Effector memory CD4-positive, alpha-beta T cell (primary cell): ENCODE data around the gene GTF2B.
"Not testable (repeated sequence)": the region's sequence is repeated elsewhere in the genome, so short reads cannot be mapped to it uniquely, and the experiment has no call there.

Experiments
- DNase-seq, 3 donors: peaks; one replicate each; pipeline ENCODE4 v3.0.0-alpha.2; 2020
- H3K27ac ChIP-seq: 2 replicates; pipeline ENCODE4 v1.7.0; 2013; ENCODE audit warnings: mild to moderate bottlenecking, low read length, moderate library complexity; ENCODE audit not compliant: insufficient read depth, poor library complexity, severe bottlenecking
- H3K27me3 ChIP-seq: replicated peaks from 2 replicates; pipeline ENCODE4 v1.7.0; 2013; ENCODE audit warnings: mild to moderate bottlenecking, low read length; ENCODE audit not compliant: insufficient read depth, control insufficient read depth, poor library complexity, severe bottlenecking
- H3K36me3 ChIP-seq: 2 replicates; pipeline ENCODE4 v1.7.0; 2013; ENCODE audit warnings: mild to moderate bottlenecking, low read length, moderate library complexity; ENCODE audit not compliant: control insufficient read depth, insufficient read depth
- H3K4me1 ChIP-seq: 2 replicates; pipeline ENCODE4 v1.7.0; 2013; ENCODE audit warnings: low read length, mild to moderate bottlenecking; ENCODE audit not compliant: control insufficient read depth, insufficient read depth, poor library complexity, severe bottlenecking
- H3K4me3 ChIP-seq: 2 replicates; pipeline ENCODE4 v1.7.0; 2013; ENCODE audit warnings: low read length, low read depth, mild to moderate bottlenecking; ENCODE audit not compliant: insufficient read depth, poor library complexity, severe bottlenecking
- H3K9me3 ChIP-seq: 2 replicates; pipeline ENCODE4 v1.7.0; 2013; ENCODE audit warnings: mild to moderate bottlenecking, low read length, moderate library complexity; ENCODE audit not compliant: control insufficient read depth

GTF2B gene

DNA sequence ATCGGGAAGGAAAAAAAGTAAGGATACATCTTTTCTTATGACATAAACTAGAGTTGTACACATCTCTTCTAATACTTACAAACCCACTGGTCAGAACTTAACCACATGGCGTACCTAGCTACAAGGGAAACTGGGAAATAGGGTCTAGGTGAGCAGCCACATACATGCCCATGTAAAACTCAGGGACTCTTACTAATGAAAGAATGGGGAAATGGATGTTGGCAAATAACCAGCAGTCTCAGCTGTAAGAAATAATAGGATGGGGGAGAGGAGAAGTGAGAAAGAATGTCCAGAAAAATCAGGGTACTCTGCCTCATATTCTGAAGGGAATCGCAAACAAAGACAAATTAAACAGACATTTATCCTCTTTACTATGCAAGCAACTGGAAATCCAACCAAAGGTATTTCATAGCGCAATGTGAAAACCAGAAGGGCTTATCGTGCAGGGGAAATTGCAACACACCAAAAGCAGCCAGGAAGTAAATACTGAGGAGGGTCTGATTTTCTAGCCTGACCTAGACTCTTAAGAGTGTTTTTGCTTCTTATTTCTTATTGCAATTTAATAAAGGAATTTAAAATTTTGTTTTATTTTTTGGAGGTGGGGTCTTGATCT, 17.5 kb downstream of the GTF2B start:
- Histone ChIP-seq H3K27ac (no peak overlapping the region), H3K4me1 (peaks cover 5% of the 10 kb centered on the region), H3K36me3 (peaks cover 9% of the 10 kb centered on the region), H3K4me3 (no peak overlapping the region), H3K27me3 (no peaks in the 10 kb centered on the region), H3K9me3 (no peaks in the 10 kb centered on the region)
- no peak for DNase-seq

- H3K36me3 ChIP-seq, H3K9me3 ChIP-seq, DNase-seq, H3K4me3 ChIP-seq, H3K27ac ChIP-seq, H3K27me3 ChIP-seq, H3K4me1 ChIP-seq: not testable (repeated sequence)
Observed at GRCh38 chr1:88869644-88870043, 21.7 kb downstream of the GTF2B start.

DNA sequence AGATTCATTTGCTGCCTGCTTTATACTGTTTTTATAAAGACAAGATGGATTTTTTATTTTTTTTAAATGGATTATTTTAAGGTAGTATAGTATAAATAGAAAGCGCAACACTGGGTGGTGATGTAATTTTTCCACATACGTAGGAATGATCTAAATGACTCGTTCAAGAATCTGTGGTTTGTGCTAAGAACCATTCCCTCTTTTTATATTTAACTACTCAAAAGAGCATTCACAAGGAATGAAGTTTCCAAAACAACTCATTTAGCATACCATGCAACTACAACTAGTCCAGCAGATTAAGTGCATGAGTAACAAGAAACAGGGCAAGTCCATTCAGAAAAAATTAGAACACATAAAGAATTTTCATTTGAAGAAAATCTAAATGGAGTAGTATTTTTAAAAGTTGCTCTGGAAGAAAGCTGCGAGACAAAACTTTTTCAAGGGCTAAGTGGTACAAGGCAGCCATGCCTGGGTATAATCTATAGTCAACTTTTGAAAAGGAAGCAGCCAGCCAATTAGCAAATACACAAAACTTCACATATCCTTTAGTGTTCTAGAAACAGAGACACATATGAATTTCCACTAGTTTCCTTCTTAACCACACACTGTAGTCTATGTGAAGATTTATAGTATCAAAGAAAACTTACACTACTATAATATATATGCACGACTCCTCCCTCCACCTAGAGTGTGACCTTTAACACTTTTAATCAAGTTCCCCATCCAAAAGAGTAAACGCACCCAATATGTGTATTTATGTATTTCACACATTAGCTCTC, 23.4 kb downstream of the GTF2B start:
- no peak overlapping the region for H3K27ac ChIP-seq

DNA sequence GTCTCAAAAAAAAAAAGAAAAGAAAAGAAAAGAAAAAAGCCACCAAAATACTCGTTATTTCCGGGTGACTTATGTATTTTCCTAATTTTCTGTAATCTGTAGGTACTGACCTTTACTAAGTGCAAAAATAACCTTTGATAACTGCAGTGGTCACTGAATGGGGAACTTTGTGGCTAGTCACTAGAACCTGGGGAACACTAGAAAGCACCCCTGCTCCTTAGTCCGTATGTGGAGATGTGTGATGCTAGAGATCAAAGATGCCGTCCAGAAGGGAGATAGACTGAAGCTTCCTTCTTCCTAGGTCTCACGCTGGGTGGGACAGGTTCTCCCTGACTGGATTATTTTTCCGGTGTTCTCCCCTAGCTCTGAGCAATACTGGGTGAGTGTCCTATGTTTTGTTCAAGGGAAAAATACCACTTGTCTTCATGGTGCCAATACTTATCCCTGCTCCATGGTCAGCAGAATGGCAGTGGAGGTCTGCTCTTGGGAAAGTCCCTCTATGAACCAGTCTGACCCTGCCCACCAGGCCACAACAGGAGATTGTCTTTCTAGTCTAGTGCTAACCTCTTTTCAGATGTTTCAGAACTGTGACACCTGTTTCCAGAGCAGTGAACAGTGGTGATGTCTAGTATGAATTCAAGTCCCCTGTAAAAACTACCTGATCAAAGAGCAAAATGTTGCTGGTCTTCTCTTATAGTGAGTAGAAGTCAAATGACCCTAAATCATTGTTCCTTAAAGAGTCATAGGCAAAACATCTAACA, 39.9 kb downstream of the GTF2B start:
- Histone ChIP-seq H3K36me3 (peaks cover 22% of the 10 kb centered on the region), H3K27ac (no peak overlapping the region), H3K4me1 (no peaks in the 10 kb centered on the region), H3K4me3 (no peak overlapping the region), H3K9me3 (no peaks in the 10 kb centered on the region), H3K27me3 (no peaks in the 10 kb centered on the region)
- DNase-seq, result no peak

More for the DNA sequence above, 23.4 kb downstream of the GTF2B start:
- Histone ChIP-seq H3K4me1 (peaks cover 4% of the 10 kb centered on the region), H3K9me3 (no peaks in the 10 kb centered on the region), H3K36me3 (peaks cover 9% of the 10 kb centered on the region), H3K4me3 (no peak overlapping the region), H3K27me3 (no peaks in the 10 kb centered on the region)
- no peak for DNase-seq

DNA sequence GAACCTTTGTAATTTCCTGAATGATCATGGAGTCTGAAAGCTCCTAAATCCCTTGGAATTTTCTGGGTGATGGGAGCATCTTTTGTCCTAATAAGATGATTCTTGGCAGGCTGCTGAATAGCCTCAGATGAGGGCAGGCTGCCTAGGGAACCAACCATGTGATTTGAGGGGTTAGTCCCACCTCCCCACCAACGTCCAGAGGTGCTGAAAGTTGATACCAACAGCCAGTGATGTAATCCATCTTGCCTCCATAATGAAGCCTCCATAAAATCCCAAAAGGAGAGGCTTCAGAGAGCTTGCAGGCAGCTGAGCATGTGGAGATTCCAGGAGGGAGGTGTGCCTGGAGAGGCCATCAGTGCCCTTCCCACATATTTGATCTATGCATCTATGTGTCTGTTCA, 43.7 kb downstream of the GTF2B start:
- DNase-seq, result no peak
- Histone ChIP-seq H3K36me3 (no peaks in the 10 kb centered on the region), H3K27ac (no peak overlapping the region), H3K4me3 (no peak overlapping the region), H3K4me1 (no peaks in the 10 kb centered on the region), H3K9me3 (no peaks in the 10 kb centered on the region), H3K27me3 (no peaks in the 10 kb centered on the region)

- H3K4me3 ChIP-seq, result no peak overlapping the region
- no peaks in the 10 kb centered on the region for H3K4me1 ChIP-seq
- H3K9me3 ChIP-seq, result no peaks in the 10 kb centered on the region
- H3K27ac ChIP-seq, result no peak overlapping the region
- H3K27me3 ChIP-seq, result no peaks in the 10 kb centered on the region
- DNase-seq, result no peak
- peaks cover 25% of the 10 kb centered on the region for H3K36me3 ChIP-seq
Observed at GRCh38 chr1:88825721-88826120, 65.6 kb downstream of the GTF2B start.

GRCh38 chr1:88819642-88820041, 71.7 kb downstream of the GTF2B start:
- H3K27me3 ChIP-seq, H3K36me3 ChIP-seq, H3K27ac ChIP-seq, H3K9me3 ChIP-seq, DNase-seq, H3K4me3 ChIP-seq, H3K4me1 ChIP-seq: not testable (repeated sequence)

DNA sequence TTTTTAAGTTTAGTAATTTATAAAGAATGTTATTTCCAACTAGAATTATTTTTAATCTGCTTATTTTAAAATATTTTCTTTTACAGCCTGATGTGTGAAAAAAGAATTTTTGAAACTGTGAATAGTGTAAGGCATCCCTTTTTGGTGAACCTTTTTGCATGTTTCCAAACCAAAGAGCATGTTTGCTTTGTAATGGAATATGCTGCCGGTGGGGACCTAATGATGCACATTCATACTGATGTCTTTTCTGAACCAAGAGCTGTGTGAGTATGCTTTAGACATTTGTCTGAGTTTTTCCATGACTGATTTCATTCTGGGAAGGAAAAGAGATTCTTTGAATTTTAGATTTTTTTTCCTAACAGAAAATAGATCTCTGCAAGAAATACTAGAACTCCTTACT, 77.9 kb downstream of the GTF2B start:
- Histone ChIP-seq H3K27ac (no peak overlapping the region), H3K4me3 (no peak overlapping the region), H3K9me3 (no peaks in the 10 kb centered on the region), H3K4me1 (no peaks in the 10 kb centered on the region), H3K27me3 (no peaks in the 10 kb centered on the region), H3K36me3 (peaks cover 14% of the 10 kb centered on the region)
- no peak for DNase-seq

DNA sequence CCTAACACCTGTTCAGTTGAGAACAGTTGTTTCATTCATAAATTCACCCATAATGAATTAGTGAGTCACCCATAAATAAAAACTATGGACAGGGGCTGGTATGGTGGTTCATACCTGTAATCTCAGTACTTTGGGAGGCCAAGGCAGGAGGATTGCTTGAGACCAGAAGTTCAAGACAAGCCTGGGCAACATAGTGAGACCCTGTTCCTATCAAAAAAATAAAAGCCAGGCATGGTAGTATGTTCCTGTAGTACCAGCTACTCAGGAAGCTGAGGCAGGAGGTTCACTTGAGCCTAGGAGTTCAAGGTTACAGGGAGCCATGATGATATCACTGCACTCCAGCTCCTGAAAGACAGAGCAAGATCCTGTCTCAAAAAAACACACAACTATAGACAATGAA, 79.0 kb downstream of the GTF2B start:
- no peak for DNase-seq
- Histone ChIP-seq H3K4me3 (no peak overlapping the region), H3K27ac (no peak overlapping the region), H3K9me3 (no peaks in the 10 kb centered on the region), H3K36me3 (peaks cover 19% of the 10 kb centered on the region), H3K4me1 (no peaks in the 10 kb centered on the region), H3K27me3 (no peaks in the 10 kb centered on the region)

GRCh38 chr1:88803444-88803843, 87.9 kb downstream of the GTF2B start:
- H3K27ac ChIP-seq, result no peak overlapping the region
- H3K27me3 ChIP-seq, result no peaks in the 10 kb centered on the region
- no peaks in the 10 kb centered on the region for H3K4me1 ChIP-seq
- H3K36me3 ChIP-seq, result peaks cover 31% of the 10 kb centered on the region
- no peaks in the 10 kb centered on the region for H3K9me3 ChIP-seq
- H3K4me3 ChIP-seq, result no peak overlapping the region
- no peak for DNase-seq
